ENCODE measurements around the gene LRCH4. TPM values are rescaled to one million over a fixed set of nuclear protein-coding genes. Genes with fewer than 3 reads are reported as not detected.

Gene LRCH4
- total and polyA plus RNA-seq, 2 of the 13 experiments (the other 11 are each of a cell fraction or from before 2014, with no cell fraction given), result 7.0 to 9.3 TPM

- DNase-seq (ENCODE audit: low spot score) (no peak), ATAC-seq (peak; percentile 5; the same call in 1 of the 3 replicates), FAIRE-seq (peak; percentile 18)
- CTCF ChIA-PET (ENCODE audit: low intra/inter-chr PET ratio, low total read pairs), result interaction anchor here (0.5 to 1.6 kb wide), 3 partner anchors 94 to 162 kb away, joined by 3 to 5 read pairs (median 3); no protein-coding TSS in a partner anchor
- no TSS peak for BruUV-seq (replicated peaks)
- Histone ChIP-seq H3K4me1 (ENCODE audit: insufficient read depth, low read length) (peaks cover 93% of the 10 kb centered on the region), H3K9ac (ENCODE audit: insufficient read depth, low read depth, low read length) (no peak overlapping the region), H3K9me3 (ENCODE audit: low read length) (no peaks in the 10 kb centered on the region), H3K4me2 (ENCODE audit: low read depth, low read length) (no peak overlapping the region), H3K27ac (ENCODE audit: extremely low read length, insufficient read depth, low read length) (peak overlapping the region; percentile 45), H2AFZ (ENCODE audit: low read length) (no peak overlapping the region), H3K36me3 (replicated peaks in 1 of 2; ENCODE audit: control insufficient read depth in 1 of 2, insufficient read depth in 2 of 2, low read length in 2 of 2) (peaks cover 27 to 64% of the 10 kb centered on the region in 2 experiments), H4K20me1 (ENCODE audit: insufficient read depth, low read length) (peaks cover 21% of the 10 kb centered on the region; the same call in 1 of the 2 replicates), H3K4me3 (replicated peaks in 1 of 3; ENCODE audit: insufficient read depth in 1 of 3, low read depth in 2 of 3, low read length in 3 of 3) (no peak overlapping the region), H3K27me3 (ENCODE audit: control insufficient read depth in 1 of 2, insufficient read depth in 2 of 2, low read length in 2 of 2) (no peaks in the 10 kb centered on the region), H3K79me2 (ENCODE audit: insufficient read depth, low read length) (peaks cover 4% of the 10 kb centered on the region)
- intact Hi-C loops (cut with micrococcal nuclease; ENCODE audit: unreplicated experiment) (loop anchor here (5.0 kb wide), 1 partner anchor 97 kb away; no protein-coding TSS in a partner anchor), in situ Hi-C loops (cut with HindIII; ENCODE audit: extremely low pct_ligation_motif_present, low pct_unique_long_range_greater_than_20kb) (no loop called here)
- POLR2A ChIA-PET, result interaction anchor here (0.6 to 2.2 kb wide), 3 partner anchors 21 to 106 kb away, joined by 3 to 7 read pairs (median 5); partner anchors contain the start of genes FBXO24 and LRCH4
- WGBS (ENCODE audit: low lambda C conversion rate), result 81% methylated on average over 12 of the region's 12 CpGs
- TF ChIP-seq FOXC1 (CRISPR knock-in tag; IDR thresholded peaks at IDR 0.05; ENCODE audit: borderline replicate concordance) (0 out of 2 replicates have a peak, but pooled peaks have one; percentile 50), NFATC3 (CRISPR knock-in tag; IDR thresholded peaks at IDR 0.05) (no peak), MTF2 (CRISPR knock-in tag; IDR thresholded peaks at IDR 0.05; ENCODE audit: borderline replicate concordance) (no peak), ZNF280D (CRISPR knock-in tag; IDR thresholded peaks at IDR 0.05) (no peak), PHF21A (CRISPR knock-in tag; IDR thresholded peaks at IDR 0.05) (no peak), ZBTB25 (CRISPR knock-in tag; IDR thresholded peaks at IDR 0.05) (no peak), DNMT1 (CRISPR knock-in tag; IDR thresholded peaks at IDR 0.05) (0 out of 2 replicates have a peak, but pooled peaks have one; percentile 35), HOXA5 (CRISPR knock-in tag; IDR thresholded peaks at IDR 0.05) (no peak), ZNF292 (CRISPR knock-in tag; IDR thresholded peaks at IDR 0.05; ENCODE audit: borderline replicate concordance, low read depth) (no peak), MED1 (CRISPR knock-in tag; IDR thresholded peaks at IDR 0.05) (no peak; the same call in 1 of the 2 replicates), IRF2 (CRISPR knock-in tag; IDR thresholded peaks at IDR 0.05) (no peak), HDAC6 (IDR thresholded peaks at IDR 0.05; ENCODE audit: low read depth, low read length) (no peak), HIVEP1 (CRISPR knock-in tag; IDR thresholded peaks at IDR 0.05) (0 out of 2 replicates have a peak, but pooled peaks have one; percentile 12), PAX8 (CRISPR knock-in tag; IDR thresholded peaks at IDR 0.05; ENCODE audit: borderline replicate concordance) (no peak), STAG1 (CRISPR knock-in tag; IDR thresholded peaks at IDR 0.05) (peak; percentile 46), ZSCAN31 (CRISPR knock-in tag; IDR thresholded peaks at IDR 0.05; ENCODE audit: low read depth) (no peak), ZNF460 (CRISPR knock-in tag; IDR thresholded peaks at IDR 0.05; ENCODE audit: borderline replicate concordance) (no peak), PITX1 (CRISPR knock-in tag; IDR thresholded peaks at IDR 0.05) (no peak), IKZF5 (CRISPR knock-in tag; IDR thresholded peaks at IDR 0.05) (no peak), SALL2 (CRISPR knock-in tag; IDR thresholded peaks at IDR 0.05) (no peak), BRCA1 (CRISPR knock-in tag; IDR thresholded peaks at IDR 0.05) (no peak)
Observed at GRCh38 chr7:100563809-100564400, 22.0 kb downstream of the LRCH4 start.

Measured in HepG2 (cell line).